Panc1 (cell line): ENCODE data around the gene TRABD2B.

Source experiments
- POLR2AphosphoS5 ChIP-seq: IDR thresholded peaks from 2 replicates; pipeline ENCODE4 v1.6.1; 2012; ENCODE audit warnings: mild to moderate bottlenecking, low read depth, low read length, moderate library complexity
- SIN3A ChIP-seq: IDR thresholded peaks from 2 replicates; pipeline ENCODE4 v1.6.1; 2012; ENCODE audit warnings: low read depth, mild to moderate bottlenecking, low read length, moderate library complexity, borderline replicate concordance; ENCODE audit not compliant: insufficient read depth
- TCF7L2 ChIP-seq: IDR thresholded peaks from 2 replicates; pipeline ENCODE4 v1.6.1; 2011; ENCODE audit warnings: mild to moderate bottlenecking, low read depth, low read length, inconsistent platforms
- TF ChIP-seq, protein P1 (sequence below): fragments of 450-650 bp; IDR thresholded peaks from 2 replicates; pipeline ENCODE4 v1.5.1; 2017; ENCODE audit warnings: mild to moderate bottlenecking
- TF ChIP-seq, protein P2 (sequence below), 2 experiments: IDR thresholded peaks; 2 replicates each; pipeline ENCODE4 v1.6.1; 2011 to 2012; ENCODE audit warnings: low read depth in 2 of 2, control low read depth in 1 of 2, low read length in 1 of 2, mild to moderate bottlenecking in 1 of 2, moderate library complexity in 1 of 2; ENCODE audit not compliant: insufficient read depth in 1 of 2

DNA sequence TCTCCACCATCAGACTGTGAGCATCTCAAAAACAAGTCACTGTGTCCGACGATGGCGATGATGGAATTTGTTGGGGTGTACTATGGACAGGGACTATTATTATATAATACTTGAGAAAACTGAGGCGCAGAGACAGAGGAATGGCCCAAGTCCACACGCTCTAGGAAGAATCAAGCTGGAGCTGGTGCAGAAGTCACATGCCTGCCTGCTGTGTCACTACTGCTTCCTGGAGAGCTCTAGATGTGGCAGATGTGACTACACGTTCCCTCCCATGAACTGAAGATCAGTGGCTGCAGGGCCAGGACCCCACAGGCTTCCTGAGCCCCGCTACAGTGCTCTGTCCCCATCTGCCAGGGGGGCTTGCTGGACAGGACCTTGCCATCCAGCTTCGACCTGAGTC lies 56.9 kb downstream of the TRABD2B start:
- TF ChIP-seq, protein P1, sequence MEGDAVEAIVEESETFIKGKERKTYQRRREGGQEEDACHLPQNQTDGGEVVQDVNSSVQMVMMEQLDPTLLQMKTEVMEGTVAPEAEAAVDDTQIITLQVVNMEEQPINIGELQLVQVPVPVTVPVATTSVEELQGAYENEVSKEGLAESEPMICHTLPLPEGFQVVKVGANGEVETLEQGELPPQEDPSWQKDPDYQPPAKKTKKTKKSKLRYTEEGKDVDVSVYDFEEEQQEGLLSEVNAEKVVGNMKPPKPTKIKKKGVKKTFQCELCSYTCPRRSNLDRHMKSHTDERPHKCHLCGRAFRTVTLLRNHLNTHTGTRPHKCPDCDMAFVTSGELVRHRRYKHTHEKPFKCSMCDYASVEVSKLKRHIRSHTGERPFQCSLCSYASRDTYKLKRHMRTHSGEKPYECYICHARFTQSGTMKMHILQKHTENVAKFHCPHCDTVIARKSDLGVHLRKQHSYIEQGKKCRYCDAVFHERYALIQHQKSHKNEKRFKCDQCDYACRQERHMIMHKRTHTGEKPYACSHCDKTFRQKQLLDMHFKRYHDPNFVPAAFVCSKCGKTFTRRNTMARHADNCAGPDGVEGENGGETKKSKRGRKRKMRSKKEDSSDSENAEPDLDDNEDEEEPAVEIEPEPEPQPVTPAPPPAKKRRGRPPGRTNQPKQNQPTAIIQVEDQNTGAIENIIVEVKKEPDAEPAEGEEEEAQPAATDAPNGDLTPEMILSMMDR = no peak
- TF ChIP-seq POLR2AphosphoS5 (no peak), TCF7L2 (no peak), SIN3A (no peak)
- TF ChIP-seq, protein P2, sequence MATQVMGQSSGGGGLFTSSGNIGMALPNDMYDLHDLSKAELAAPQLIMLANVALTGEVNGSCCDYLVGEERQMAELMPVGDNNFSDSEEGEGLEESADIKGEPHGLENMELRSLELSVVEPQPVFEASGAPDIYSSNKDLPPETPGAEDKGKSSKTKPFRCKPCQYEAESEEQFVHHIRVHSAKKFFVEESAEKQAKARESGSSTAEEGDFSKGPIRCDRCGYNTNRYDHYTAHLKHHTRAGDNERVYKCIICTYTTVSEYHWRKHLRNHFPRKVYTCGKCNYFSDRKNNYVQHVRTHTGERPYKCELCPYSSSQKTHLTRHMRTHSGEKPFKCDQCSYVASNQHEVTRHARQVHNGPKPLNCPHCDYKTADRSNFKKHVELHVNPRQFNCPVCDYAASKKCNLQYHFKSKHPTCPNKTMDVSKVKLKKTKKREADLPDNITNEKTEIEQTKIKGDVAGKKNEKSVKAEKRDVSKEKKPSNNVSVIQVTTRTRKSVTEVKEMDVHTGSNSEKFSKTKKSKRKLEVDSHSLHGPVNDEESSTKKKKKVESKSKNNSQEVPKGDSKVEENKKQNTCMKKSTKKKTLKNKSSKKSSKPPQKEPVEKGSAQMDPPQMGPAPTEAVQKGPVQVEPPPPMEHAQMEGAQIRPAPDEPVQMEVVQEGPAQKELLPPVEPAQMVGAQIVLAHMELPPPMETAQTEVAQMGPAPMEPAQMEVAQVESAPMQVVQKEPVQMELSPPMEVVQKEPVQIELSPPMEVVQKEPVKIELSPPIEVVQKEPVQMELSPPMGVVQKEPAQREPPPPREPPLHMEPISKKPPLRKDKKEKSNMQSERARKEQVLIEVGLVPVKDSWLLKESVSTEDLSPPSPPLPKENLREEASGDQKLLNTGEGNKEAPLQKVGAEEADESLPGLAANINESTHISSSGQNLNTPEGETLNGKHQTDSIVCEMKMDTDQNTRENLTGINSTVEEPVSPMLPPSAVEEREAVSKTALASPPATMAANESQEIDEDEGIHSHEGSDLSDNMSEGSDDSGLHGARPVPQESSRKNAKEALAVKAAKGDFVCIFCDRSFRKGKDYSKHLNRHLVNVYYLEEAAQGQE (IDR thresholded peaks at IDR 0.05; ENCODE audit: insufficient read depth in 1 of 2, low read depth in 2 of 2, low read length in 1 of 2) = no peak
